T follicular helper cell (primary cell): ENCODE measurements around the gene RETREG1.

ENCODE experiments used
- DNase-seq: peaks from one replicate; pipeline ENCODE4 v3.0.0-alpha.2; 2020; ENCODE audit warnings: low read depth

Gene RETREG1

DNA sequence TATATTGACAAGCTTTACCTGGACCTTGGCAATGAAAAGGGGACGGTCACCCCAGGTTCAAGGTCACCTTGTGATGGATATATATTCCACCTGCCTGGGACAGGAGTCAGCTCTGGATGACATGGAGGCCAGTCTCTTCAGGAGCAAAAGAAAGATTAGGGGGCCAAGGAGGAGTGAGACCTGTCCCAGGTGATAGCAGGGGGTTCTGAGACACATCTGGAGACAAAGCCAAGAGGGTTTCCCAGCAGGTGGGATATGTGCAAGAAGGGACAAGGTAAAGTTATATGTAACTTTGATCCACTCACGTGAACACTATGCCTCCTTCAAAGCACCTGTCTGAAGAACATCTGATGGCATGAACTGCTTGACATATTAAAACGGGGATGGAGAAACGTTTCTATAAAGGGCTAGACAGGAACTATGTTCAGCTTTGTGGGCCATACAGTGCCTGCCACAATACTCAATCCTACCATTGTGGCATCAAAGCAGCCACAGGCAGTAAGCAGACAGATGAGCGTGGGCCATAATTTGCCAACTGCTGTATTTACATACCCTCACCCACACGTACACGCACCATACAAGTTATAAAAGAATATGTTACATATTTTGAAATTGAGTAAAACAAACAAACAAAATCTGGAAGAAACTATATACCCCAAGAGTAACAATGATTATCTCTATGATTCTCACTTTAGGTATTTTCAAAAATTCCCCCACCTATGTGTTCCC lies 88.3 kb downstream of the RETREG1 start:
- DNase-seq: no peak

GRCh38 chr5:16525651-16526050 lies 91.1 kb downstream of the RETREG1 start:
- no peak for DNase-seq

GRCh38 chr5:16524286-16524685 lies 92.5 kb downstream of the RETREG1 start:
- DNase-seq: no peak

GRCh38 chr5:16521521-16522483 lies 95.0 kb downstream of the RETREG1 start:
- no peak for DNase-seq

GRCh38 chr5:16520841-16521240 lies 96.0 kb downstream of the RETREG1 start:
- DNase-seq: no peak

DNA sequence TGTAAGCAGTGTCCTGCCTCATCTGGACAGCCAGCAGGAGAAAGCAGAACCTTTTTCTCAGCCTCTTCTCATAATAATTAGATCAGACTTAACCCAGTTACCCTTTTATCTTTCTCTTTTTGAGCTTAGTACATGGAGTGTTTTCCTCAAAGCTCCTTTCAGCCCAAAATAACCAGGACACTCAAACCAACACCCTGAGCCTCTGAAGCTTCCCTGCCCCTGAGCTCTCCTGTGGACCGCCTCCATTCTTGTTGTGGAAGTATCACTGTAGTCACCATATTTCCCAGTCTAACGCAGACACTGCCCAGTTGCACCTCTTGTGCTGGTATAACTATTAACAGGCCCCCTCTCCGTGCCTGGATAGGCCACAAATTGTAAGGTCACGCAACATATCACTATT lies 97.4 kb downstream of the RETREG1 start:
- DNase-seq: no peak

DNA sequence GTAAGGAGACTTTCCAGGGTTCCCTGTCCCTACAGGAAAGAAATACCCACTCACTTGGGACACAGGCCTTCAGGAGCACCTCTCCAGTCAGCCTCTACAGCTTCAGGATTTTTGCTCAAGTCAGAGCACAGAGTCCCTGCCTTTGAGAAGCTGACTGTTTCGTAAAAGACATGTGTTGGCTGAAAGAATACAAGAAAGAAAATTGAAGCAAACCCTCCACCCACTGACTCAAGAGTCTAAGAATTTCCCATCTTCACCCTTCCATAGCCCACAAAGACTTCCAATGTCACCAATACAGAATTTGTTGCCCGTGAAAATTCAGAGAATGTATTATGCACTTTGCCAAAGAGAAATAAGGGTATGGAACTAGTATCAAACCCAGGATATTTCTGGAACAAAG lies 98.2 kb downstream of the RETREG1 start:
- no peak for DNase-seq

- DNase-seq: no peak
Measured at GRCh38 chr5:16515532-16515931, 101.3 kb downstream of the RETREG1 start.

DNA sequence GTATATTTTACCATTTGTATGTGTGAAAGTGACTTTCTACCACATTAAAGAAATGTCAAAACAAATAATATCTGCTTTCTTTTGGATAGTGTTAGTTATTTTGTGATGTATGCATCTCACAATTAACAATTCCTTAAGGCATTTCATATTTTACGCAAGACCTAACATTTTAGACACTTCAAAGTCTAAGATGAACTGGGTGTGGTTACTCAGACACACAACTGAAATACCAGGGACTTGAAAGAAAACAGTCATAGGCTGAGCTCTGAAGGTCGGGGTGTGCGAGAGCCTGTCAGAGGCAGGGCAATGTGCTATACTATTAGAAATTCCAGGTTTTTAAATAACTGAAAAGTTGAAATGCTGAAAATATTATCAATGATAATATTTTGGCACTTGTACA lies 106.7 kb downstream of the RETREG1 start:
- DNase-seq: no peak

DNA sequence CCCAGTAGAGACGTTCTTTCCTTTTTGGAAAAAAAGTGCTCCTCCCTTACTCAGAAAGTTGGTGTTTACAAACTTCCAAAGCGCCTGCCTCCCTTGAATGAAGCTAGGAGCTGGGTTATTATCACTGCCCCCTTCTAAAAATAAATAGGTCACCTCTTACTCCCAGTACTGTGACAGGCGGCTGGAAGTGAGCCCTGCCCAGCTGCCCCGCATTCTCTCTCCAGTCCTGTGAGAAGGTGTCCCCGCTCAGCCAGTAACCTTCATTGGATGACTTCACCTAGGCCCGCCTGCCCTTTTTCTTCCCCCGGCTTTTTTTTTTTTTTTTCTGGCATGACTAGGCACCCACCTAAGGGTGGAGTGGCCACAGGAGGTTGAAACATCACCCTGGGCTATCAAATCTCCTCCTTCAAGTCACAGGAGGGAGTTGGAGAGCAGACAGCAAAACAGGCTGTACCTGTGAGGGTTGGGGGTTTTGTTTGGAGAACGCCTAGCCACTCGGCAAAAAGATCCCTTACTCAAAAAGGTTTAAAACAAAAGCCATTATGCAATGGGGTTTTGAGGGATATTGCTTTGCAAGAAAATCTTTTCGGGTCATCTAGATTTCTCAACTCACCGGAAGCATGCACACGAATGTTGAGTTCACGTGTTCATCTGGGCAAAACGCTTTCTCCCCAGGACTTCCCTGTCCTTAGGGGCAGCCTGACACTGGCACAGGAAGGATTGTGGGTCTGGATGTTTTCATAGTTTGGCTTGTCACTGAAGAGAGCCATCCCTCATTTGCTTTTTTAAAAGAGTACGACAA lies 107.9 kb downstream of the RETREG1 start:
- DNase-seq: no peak

DNA sequence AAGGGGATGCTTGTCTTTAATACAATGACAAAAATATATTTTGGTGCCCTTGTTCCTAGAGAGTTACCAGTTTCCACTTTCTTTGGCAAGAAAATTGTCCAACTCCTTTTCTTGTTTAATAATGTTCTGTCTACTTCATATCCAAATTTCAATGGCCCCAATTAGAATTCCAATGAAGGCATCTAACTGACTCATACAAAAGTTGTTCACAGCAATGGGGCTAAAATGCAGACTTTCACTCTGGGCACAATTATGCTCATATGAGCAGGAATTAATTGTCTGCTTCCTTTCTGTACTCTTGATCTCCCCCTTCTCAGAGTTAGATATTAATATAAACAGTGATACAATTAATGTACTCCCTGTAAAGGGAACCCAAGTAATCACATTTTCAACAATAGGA lies 109.1 kb downstream of the RETREG1 start:
- no peak for DNase-seq

DNA sequence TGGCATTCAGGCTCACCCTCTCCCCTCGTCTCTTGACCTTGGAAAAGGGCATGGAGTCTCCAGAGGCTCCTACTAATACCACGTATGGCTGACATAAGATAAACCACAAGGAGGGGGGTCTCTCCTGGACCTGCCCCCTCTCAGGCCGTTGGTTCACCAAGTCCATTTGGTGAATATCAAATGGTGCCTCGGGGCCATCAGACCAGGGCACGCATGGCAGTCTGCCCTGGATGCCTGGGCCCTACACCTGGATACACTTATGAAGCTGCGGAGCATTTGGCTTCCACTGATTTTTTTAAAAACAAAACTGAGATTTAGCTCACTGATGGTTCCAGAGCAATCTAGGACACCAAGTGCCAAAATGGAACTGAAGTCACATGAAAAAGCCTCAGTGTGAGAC lies 110.9 kb downstream of the RETREG1 start:
- no peak for DNase-seq

DNA sequence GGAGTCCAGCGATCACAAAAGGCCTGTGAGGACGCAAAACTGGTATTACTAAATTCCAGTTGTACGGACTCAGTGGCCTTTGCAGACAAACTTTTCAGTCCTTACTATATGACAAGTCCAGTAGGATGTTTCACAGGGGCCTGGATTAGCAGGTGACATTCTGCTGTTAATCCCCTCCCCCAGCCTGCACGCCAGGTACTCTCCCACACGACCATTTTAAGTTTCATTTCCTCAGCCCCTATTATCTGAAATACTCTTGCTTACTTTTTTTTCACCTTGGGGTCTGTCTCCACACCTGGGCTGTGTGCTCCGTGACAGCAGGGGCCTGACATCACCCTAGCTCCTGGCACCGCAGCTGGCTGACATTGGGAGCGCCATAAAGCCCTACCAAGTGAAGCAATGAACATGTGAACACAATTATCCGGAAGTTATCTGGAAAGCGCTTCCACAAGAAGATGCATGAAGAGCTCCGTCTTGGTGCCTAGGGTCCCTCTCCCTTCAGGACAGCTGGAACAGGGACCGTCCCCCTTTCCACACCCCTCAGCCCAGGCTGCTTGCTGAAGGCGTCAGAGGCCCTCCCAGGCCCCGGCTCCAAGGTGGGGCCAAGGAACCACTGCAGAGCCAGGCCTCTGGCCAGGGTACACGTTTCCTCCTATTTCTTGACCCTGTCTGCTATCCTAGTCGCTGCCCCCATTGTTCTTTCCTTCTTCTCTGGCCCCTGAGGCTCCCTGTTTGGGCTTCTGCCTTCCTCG lies 111.5 kb downstream of the RETREG1 start:
- no peak for DNase-seq

DNA sequence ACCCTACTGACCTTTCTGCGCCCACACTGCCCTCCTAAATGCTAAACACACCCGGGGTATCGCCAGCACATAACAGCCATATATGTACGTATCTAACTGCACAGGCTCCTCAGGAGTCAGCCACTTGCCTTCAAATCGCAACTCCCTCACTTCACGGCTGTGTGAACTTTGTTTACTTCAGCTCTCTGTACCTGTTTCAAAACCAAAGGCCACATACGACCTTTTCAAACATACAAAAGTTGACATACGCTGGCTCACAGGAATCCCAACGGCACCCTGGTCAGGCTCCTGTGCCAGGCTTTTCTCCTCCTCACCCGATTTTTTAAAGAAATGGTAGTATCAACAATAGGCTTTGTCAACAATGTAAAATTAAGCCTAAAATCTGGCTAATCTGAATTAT lies 112.2 kb downstream of the RETREG1 start:
- no peak for DNase-seq

DNA sequence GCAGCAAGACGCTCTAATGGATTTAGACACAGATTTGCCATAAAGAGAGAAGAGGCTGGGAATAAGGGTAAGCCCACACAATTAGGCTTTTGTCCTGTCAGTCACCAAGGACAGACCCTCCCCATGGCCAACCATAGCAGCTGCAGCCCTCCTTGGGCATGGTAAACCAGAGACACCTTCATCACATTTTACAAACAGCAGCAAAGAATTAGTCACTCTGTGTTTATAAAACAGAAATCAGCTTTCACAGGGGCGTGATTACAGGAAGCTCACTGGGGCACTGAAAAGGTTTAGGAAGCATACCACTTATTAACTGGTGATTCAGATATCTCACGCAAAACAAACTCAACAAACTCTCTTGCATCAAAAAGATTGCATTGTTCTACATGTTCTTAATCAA lies 113.9 kb downstream of the RETREG1 start:
- DNase-seq: no peak

GRCh38 chr5:16500024-16500423 lies 116.8 kb downstream of the RETREG1 start:
- DNase-seq: no peak

DNA sequence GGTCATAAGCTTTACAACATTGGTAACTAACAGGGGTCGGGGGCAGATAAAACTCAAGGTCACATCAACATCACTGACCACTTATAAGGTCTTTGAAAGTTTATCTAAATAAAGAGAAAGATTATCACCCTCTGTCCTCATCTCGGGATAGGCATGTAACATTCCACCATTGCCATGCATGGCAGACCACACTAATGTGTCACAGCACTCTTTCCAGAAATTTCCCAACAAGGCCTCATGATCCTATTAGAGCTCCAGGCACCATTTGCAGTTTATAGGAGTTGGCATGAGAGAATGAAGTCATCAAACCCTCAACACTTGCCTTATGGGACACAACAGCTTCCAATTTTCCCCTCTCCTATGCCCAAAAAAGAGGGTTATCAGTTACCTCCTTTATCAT lies 119.3 kb downstream of the RETREG1 start:
- no peak for DNase-seq

- no peak for DNase-seq
Measured at GRCh38 chr5:16493261-16493660, 123.5 kb downstream of the RETREG1 start.

- DNase-seq: no peak
Measured at GRCh38 chr5:16492398-16493140, 124.2 kb downstream of the RETREG1 start.

GRCh38 chr5:16490911-16491310 lies 125.9 kb downstream of the RETREG1 start:
- no peak for DNase-seq

- DNase-seq: no peak
Measured at GRCh38 chr5:16489322-16489791, 127.4 kb downstream of the RETREG1 start.
